ENCODE measurements around the gene TFDP2.

DNA sequence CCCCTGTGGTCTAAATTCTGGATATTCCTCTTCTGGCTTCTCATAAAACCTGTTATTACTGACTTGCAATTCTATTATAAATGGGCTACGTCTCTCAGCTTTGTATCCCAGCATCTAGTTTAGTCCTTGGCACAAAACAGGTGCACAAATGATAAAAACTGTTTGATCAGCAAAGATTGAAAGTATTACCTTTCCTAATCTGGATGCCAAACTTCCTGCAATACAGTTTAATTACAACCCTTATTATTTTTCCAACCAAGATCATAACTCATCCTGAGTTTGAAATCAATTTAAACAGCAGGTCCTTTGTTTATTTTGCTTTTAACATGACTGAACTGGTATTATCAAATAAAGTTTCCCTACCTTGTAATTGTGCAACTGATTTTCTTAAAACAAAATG is 140.3 kb downstream of the TFDP2 start:
- TF ChIP-seq CTCF (IDR thresholded peaks at IDR 0.05) (no peak), POLR2A (IDR thresholded peaks at IDR 0.05) (no peak)
